Activated naive CD8-positive, alpha-beta T cell (primary cell): ENCODE measurements around the gene COQ8B.
A peak's percentile ranks its signal among the peaks of the same experiment; 100 is the strongest.

Source experiments
- H3K27ac Mint-ChIP-seq: one replicate; pipeline ENCODE4 v1.8.0; 2021; ENCODE audit warnings: mixed read lengths
- H3K27me3 Mint-ChIP-seq: one replicate; pipeline ENCODE4 v1.8.0; 2021; ENCODE audit warnings: mixed read lengths
- H3K36me3 Mint-ChIP-seq: one replicate; pipeline ENCODE4 v1.8.0; 2021; ENCODE audit warnings: mixed read lengths
- H3K4me1 Mint-ChIP-seq: one replicate; pipeline ENCODE4 v1.8.0; 2021; ENCODE audit warnings: low read depth, mixed read lengths
- H3K4me3 Mint-ChIP-seq: one replicate; pipeline ENCODE4 v1.8.0; 2021; ENCODE audit warnings: mild to moderate bottlenecking, mixed read lengths
- H3K9me3 Mint-ChIP-seq: one replicate; pipeline ENCODE4 v1.8.0; 2021; ENCODE audit warnings: low read depth, mixed read lengths

The COQ8B gene

DNA sequence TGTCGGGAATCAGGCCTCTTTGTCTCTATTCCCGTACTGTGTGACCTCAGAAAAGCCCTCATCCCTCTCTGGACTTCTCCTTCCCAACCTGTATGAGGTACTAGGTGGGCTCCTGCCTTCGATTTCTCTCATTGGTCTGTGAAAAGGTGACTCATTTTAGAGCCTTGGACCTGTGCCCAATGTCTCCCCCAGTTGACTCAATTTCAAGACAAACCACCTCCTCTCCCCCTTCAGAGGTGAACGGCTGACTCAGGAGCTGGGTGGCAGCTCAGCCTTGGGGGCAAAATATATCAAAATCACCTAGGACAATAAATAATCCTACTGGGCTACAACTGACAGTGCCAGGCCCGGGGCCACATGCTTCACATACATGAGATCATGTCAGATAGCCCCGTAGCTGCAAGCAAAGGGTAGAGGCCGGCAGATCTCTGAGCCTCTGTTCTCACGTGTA lies 630 bp downstream of the COQ8B start:
- no peaks in the 10 kb centered on the region for H3K27me3 Mint-ChIP-seq

GRCh38 chr19:40714441-40715299 lies 2.0 kb downstream of the COQ8B start:
- Mint-ChIP-seq H3K4me3 (peak overlapping the region; percentile 87), H3K4me1 (peaks cover 48% of the 10 kb centered on the region), H3K27me3 (no peaks in the 10 kb centered on the region), H3K27ac (peak overlapping the region; percentile 96), H3K9me3 (no peaks in the 10 kb centered on the region), H3K36me3 (no peaks in the 10 kb centered on the region)

More for the DNA sequence above, 630 bp downstream of the COQ8B start:
- Mint-ChIP-seq H3K36me3 (no peaks in the 10 kb centered on the region), H3K4me1 (peaks cover 62% of the 10 kb centered on the region), H3K27ac (peak overlapping the region; percentile 96), H3K9me3 (no peaks in the 10 kb centered on the region), H3K4me3 (peak overlapping the region; percentile 87)

- Mint-ChIP-seq H3K4me1 (peaks cover 48% of the 10 kb centered on the region), H3K4me3 (peak overlapping the region; percentile 46), H3K9me3 (no peaks in the 10 kb centered on the region), H3K36me3 (no peaks in the 10 kb centered on the region), H3K27me3 (no peaks in the 10 kb centered on the region), H3K27ac (no peak overlapping the region)
Measured at GRCh38 chr19:40713939-40714338, 2.7 kb downstream of the COQ8B start.

GRCh38 chr19:40709817-40710216 lies 6.9 kb downstream of the COQ8B start:
- Mint-ChIP-seq H3K27ac (no peak overlapping the region), H3K4me3 (no peak overlapping the region), H3K4me1 (peaks cover 19% of the 10 kb centered on the region), H3K9me3 (no peaks in the 10 kb centered on the region), H3K36me3 (peaks cover 2% of the 10 kb centered on the region), H3K27me3 (no peaks in the 10 kb centered on the region)

- Mint-ChIP-seq H3K4me3 (no peak overlapping the region), H3K27me3 (no peaks in the 10 kb centered on the region), H3K4me1 (peaks cover 11% of the 10 kb centered on the region), H3K9me3 (no peaks in the 10 kb centered on the region), H3K27ac (no peak overlapping the region), H3K36me3 (peaks cover 6% of the 10 kb centered on the region)
Measured at GRCh38 chr19:40707615-40708014, 9.1 kb downstream of the COQ8B start.

DNA sequence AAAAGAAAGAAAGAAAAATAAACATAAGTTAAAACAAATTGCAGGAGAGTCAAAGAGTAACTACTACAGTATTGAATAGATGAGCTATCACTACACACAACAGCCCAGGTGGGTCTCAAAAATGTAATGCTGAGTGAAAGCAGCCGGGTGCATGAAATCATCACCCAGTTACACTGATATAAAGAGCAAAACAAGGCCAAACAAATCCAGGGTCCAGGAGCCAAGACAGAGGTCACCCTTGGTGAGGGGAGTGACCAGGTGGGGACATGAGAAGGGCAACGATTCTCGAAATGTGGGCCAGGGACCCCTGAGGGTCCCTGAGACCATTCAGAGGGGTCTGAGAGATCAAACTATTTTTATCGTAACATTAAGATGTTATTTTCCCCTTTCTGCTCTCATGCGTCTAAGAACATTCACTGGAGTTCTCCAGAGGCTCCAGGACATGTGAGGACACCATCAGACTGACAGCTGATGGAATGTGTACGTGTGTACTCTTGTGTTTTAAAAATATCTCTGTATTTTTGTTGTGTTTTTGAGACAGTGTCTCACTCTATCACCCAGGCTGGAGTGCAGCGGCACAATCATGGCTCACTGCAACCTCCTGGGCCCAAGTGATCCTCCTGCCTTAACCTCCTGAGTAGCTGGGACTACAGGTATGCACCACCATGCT lies 10.6 kb downstream of the COQ8B start:
- peaks cover 10% of the 10 kb centered on the region for H3K36me3 Mint-ChIP-seq
- H3K4me3 Mint-ChIP-seq, result no peak overlapping the region
- H3K4me1 Mint-ChIP-seq, result peaks cover 5% of the 10 kb centered on the region
- H3K27ac Mint-ChIP-seq, result no peak overlapping the region
- H3K27me3 Mint-ChIP-seq, result no peaks in the 10 kb centered on the region
- H3K9me3 Mint-ChIP-seq, result no peaks in the 10 kb centered on the region

DNA sequence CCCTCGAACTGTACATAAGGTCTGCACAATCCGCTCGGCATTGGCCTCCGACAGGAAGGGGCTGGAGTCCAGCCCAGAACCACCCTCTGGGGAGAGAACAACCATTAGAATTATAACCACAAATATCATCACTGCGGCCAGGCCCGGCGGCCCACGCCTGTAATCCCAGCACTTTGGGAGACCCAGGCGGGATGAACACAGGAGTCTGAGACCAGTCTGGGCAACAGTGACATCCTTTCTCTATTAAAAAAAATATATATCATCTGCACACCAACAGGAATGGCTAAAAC lies 11.4 kb downstream of the COQ8B start:
- Mint-ChIP-seq H3K9me3 (no peaks in the 10 kb centered on the region), H3K36me3 (peaks cover 10% of the 10 kb centered on the region), H3K4me1 (peaks cover 5% of the 10 kb centered on the region), H3K27ac (no peak overlapping the region), H3K4me3 (no peak overlapping the region), H3K27me3 (no peaks in the 10 kb centered on the region)

GRCh38 chr19:40704491-40705361 lies 12.0 kb downstream of the COQ8B start:
- Mint-ChIP-seq H3K27me3 (no peaks in the 10 kb centered on the region), H3K4me1 (peaks cover 5% of the 10 kb centered on the region), H3K9me3 (no peaks in the 10 kb centered on the region), H3K27ac (no peak overlapping the region), H3K36me3 (peaks cover 10% of the 10 kb centered on the region), H3K4me3 (no peak overlapping the region)

GRCh38 chr19:40703029-40703755 lies 13.5 kb downstream of the COQ8B start:
- Mint-ChIP-seq H3K27me3 (no peaks in the 10 kb centered on the region), H3K4me3 (no peak overlapping the region), H3K9me3 (no peaks in the 10 kb centered on the region), H3K27ac (no peak overlapping the region), H3K36me3 (peaks cover 10% of the 10 kb centered on the region), H3K4me1 (no peaks in the 10 kb centered on the region)

- H3K27ac Mint-ChIP-seq, result no peak overlapping the region
- H3K4me1 Mint-ChIP-seq, result no peaks in the 10 kb centered on the region
- no peaks in the 10 kb centered on the region for H3K9me3 Mint-ChIP-seq
- H3K27me3 Mint-ChIP-seq, result no peaks in the 10 kb centered on the region
- no peak overlapping the region for H3K4me3 Mint-ChIP-seq
- peaks cover 10% of the 10 kb centered on the region for H3K36me3 Mint-ChIP-seq
Measured at GRCh38 chr19:40702337-40703012, 14.2 kb downstream of the COQ8B start.

DNA sequence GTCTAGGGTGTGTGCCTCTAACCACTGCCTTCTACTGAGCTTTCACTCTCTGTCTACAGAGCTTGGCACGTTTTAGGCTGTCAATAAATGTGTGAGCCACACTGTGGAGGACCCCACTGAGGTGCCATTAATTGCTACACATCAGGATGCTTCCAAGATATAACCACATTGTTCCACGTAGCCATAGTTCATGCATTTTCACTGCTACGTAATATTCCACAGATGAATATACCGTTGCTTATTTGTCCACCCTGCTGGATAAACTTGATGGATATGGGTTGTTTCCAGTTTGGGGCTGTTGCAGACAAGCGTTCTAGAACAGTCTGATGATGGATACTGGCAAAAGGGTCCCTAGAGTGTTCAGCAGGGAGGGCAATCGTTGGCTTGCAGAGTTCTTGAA lies 14.9 kb downstream of the COQ8B start:
- Mint-ChIP-seq H3K27ac (no peak overlapping the region), H3K4me1 (no peaks in the 10 kb centered on the region), H3K9me3 (no peaks in the 10 kb centered on the region), H3K4me3 (no peak overlapping the region), H3K36me3 (peaks cover 8% of the 10 kb centered on the region), H3K27me3 (no peaks in the 10 kb centered on the region)

DNA sequence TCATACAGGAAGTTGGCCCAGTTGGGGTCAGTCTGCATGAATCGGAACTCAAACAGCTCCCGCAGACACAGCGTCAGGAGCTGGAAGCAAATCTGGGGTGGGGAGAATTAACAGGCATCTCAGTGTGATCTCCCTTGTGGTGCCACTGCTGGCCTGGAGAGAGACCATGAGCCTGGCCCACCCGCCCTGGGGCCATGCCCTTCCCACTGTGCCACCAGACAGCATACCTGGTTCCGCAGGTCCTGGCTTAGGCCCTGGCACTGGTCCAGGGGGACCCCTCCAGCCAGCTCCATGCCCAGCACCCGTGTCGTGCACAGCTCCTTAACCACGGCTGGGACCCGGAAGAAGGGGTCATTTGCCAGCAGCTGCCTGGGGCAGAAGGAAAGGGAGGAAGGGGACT lies 16.6 kb downstream of the COQ8B start:
- no peaks in the 10 kb centered on the region for H3K9me3 Mint-ChIP-seq
- peaks cover 8% of the 10 kb centered on the region for H3K36me3 Mint-ChIP-seq
- no peaks in the 10 kb centered on the region for H3K4me1 Mint-ChIP-seq
- H3K27me3 Mint-ChIP-seq, result no peaks in the 10 kb centered on the region
- no peak overlapping the region for H3K27ac Mint-ChIP-seq
- no peak overlapping the region for H3K4me3 Mint-ChIP-seq

DNA sequence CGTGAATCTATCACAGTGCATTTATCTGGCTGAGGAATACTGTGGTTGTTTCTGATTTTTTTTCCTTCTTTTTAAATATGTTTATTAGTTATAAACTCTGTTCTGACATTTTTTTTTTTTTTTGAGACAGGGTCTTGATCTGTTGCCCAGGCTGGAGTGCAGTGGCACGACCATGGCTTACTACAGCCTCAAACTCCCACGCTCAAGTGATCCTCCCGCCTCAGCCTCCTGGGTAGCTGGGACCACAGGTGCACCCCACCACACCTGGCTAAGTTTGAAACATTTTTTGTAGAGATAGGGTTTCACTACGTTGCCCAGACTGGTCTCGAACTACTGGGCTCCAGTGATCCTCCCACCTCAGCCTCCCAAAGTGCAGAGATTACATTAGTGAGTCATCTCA lies 19.7 kb downstream of the COQ8B start:
- Mint-ChIP-seq H3K4me3 (no peak overlapping the region), H3K27ac (no peak overlapping the region), H3K4me1 (no peaks in the 10 kb centered on the region), H3K9me3 (no peaks in the 10 kb centered on the region), H3K27me3 (no peaks in the 10 kb centered on the region), H3K36me3 (peaks cover under 1% of the 10 kb centered on the region)

DNA sequence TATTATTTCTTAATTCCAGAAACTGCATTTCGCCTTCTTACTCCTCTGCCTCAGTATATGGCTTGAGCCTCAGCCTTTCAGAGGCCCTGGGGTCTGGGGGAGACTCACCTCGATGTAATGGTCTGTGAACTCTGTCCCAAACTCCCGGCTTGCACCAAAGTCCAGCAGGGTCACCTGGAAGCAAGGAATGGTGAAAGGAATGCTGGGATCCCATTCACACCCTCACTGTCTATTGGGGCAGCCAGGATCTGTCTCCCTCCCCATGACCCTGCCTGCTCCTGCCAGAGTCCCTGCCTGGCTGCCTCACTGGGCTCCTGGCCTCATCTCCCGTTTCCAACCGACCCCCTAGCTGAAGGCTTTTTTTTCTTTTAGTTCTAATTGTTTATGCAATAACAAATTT lies 20.8 kb downstream of the COQ8B start:
- H3K9me3 Mint-ChIP-seq, result no peaks in the 10 kb centered on the region
- H3K36me3 Mint-ChIP-seq, result no peaks in the 10 kb centered on the region
- H3K4me3 Mint-ChIP-seq, result no peak overlapping the region

More for the DNA sequence above, 20.8 kb downstream of the COQ8B start:
- H3K27me3 Mint-ChIP-seq, result no peaks in the 10 kb centered on the region
- peaks cover 3% of the 10 kb centered on the region for H3K4me1 Mint-ChIP-seq
- H3K27ac Mint-ChIP-seq, result no peak overlapping the region
